ENCODE measurements around the gene ARMC2.
"Not testable (repeated sequence)": the region's sequence is repeated elsewhere in the genome, so short reads cannot be mapped to it uniquely, and the experiment has no call there.

ARMC2 gene

GRCh38 chr6:108845145-108845544 lies 3.1 kb upstream of the ARMC2 start:
- Mint-ChIP-seq H3K4me3 (no peak overlapping the region), H3K27me3 (no peaks in the 10 kb centered on the region), H3K36me3 (no peaks in the 10 kb centered on the region), H3K4me1 (peaks cover 14% of the 10 kb centered on the region), H3K9me3 (no peaks in the 10 kb centered on the region), H3K27ac (no peak overlapping the region)

- Mint-ChIP-seq H3K27ac (no peak overlapping the region), H3K27me3 (no peaks in the 10 kb centered on the region), H3K36me3 (no peaks in the 10 kb centered on the region), H3K4me3 (no peak overlapping the region), H3K9me3 (no peaks in the 10 kb centered on the region), H3K4me1 (peaks cover 20% of the 10 kb centered on the region)
These were observed 2.1 kb upstream of the ARMC2 start for GRCh38 chr6:108846101-108846500.

- Mint-ChIP-seq H3K4me3 (no peak overlapping the region), H3K4me1 (peaks cover 23% of the 10 kb centered on the region), H3K9me3 (no peaks in the 10 kb centered on the region), H3K27ac (no peak overlapping the region), H3K27me3 (no peaks in the 10 kb centered on the region), H3K36me3 (no peaks in the 10 kb centered on the region)
These were observed 1.6 kb upstream of the ARMC2 start for GRCh38 chr6:108846628-108847027.

GRCh38 chr6:108847738-108848115 lies 495 bp upstream of the ARMC2 start:
- Mint-ChIP-seq H3K36me3 (no peaks in the 10 kb centered on the region), H3K27me3 (no peaks in the 10 kb centered on the region), H3K9me3 (no peaks in the 10 kb centered on the region), H3K27ac (peak overlapping the region; percentile 68), H3K4me1 (peaks cover 23% of the 10 kb centered on the region), H3K4me3 (peak overlapping the region; percentile 91)

- no peaks in the 10 kb centered on the region for H3K27me3 Mint-ChIP-seq
- no peaks in the 10 kb centered on the region for H3K9me3 Mint-ChIP-seq
- peak overlapping the region; percentile 19 for H3K27ac Mint-ChIP-seq
- H3K36me3 Mint-ChIP-seq, result peaks cover 10% of the 10 kb centered on the region
- H3K4me1 Mint-ChIP-seq, result peaks cover 23% of the 10 kb centered on the region
- H3K4me3 Mint-ChIP-seq, result no peak overlapping the region
These were observed 2.6 kb downstream of the ARMC2 start for GRCh38 chr6:108850669-108851465.

- no peaks in the 10 kb centered on the region for H3K9me3 Mint-ChIP-seq
These were observed 3.5 kb downstream of the ARMC2 start for GRCh38 chr6:108851756-108852155.

GRCh38 chr6:108853077-108853476 lies 4.9 kb downstream of the ARMC2 start:
- Mint-ChIP-seq H3K27me3 (no peaks in the 10 kb centered on the region), H3K36me3 (peaks cover 26% of the 10 kb centered on the region), H3K4me3 (no peak overlapping the region), H3K9me3 (no peaks in the 10 kb centered on the region), H3K27ac (no peak overlapping the region), H3K4me1 (peaks cover 16% of the 10 kb centered on the region)

More at GRCh38 chr6:108851756-108852155, 3.5 kb downstream of the ARMC2 start:
- H3K27ac Mint-ChIP-seq, result no peak overlapping the region
- H3K36me3 Mint-ChIP-seq, result peaks cover 16% of the 10 kb centered on the region
- no peaks in the 10 kb centered on the region for H3K27me3 Mint-ChIP-seq
- peaks cover 23% of the 10 kb centered on the region for H3K4me1 Mint-ChIP-seq
- no peak overlapping the region for H3K4me3 Mint-ChIP-seq

GRCh38 chr6:108862479-108863191 lies 14.4 kb downstream of the ARMC2 start:
- H3K27me3 Mint-ChIP-seq, result no peaks in the 10 kb centered on the region
- H3K4me3 Mint-ChIP-seq, result no peak overlapping the region
- H3K27ac Mint-ChIP-seq, result no peak overlapping the region
- H3K4me1 Mint-ChIP-seq, result peaks cover 10% of the 10 kb centered on the region
- H3K36me3 Mint-ChIP-seq, result peaks cover 19% of the 10 kb centered on the region
- H3K9me3 Mint-ChIP-seq, result no peaks in the 10 kb centered on the region

GRCh38 chr6:108865751-108866286 lies 17.6 kb downstream of the ARMC2 start:
- H3K27me3 Mint-ChIP-seq, H3K4me3 Mint-ChIP-seq, H3K9me3 Mint-ChIP-seq, H3K27ac Mint-ChIP-seq: not testable (repeated sequence)
- Mint-ChIP-seq H3K4me1 (peaks cover 12% of the 10 kb centered on the region), H3K36me3 (peaks cover 16% of the 10 kb centered on the region)

GRCh38 chr6:108866798-108867197 lies 18.6 kb downstream of the ARMC2 start:
- Mint-ChIP-seq H3K4me3 (no peak overlapping the region), H3K36me3 (peaks cover 13% of the 10 kb centered on the region), H3K27ac (no peak overlapping the region), H3K27me3 (no peaks in the 10 kb centered on the region), H3K9me3 (no peaks in the 10 kb centered on the region), H3K4me1 (peaks cover 18% of the 10 kb centered on the region)

- Mint-ChIP-seq H3K27ac (no peak overlapping the region), H3K36me3 (peaks cover 12% of the 10 kb centered on the region), H3K27me3 (no peaks in the 10 kb centered on the region), H3K4me1 (peaks cover 26% of the 10 kb centered on the region), H3K4me3 (no peak overlapping the region), H3K9me3 (no peaks in the 10 kb centered on the region)
These were observed 20.4 kb downstream of the ARMC2 start for GRCh38 chr6:108868647-108869046.

- Mint-ChIP-seq H3K4me3 (no peak overlapping the region), H3K27me3 (no peaks in the 10 kb centered on the region), H3K27ac (no peak overlapping the region), H3K36me3 (peaks cover 10% of the 10 kb centered on the region), H3K4me1 (peaks cover 38% of the 10 kb centered on the region), H3K9me3 (no peaks in the 10 kb centered on the region)
These were observed 21.7 kb downstream of the ARMC2 start for GRCh38 chr6:108869876-108870275.

GRCh38 chr6:108870357-108870756 lies 22.1 kb downstream of the ARMC2 start:
- Mint-ChIP-seq H3K4me3 (no peak overlapping the region), H3K27ac (no peak overlapping the region), H3K36me3 (peaks cover 12% of the 10 kb centered on the region), H3K9me3 (no peaks in the 10 kb centered on the region), H3K4me1 (peaks cover 43% of the 10 kb centered on the region), H3K27me3 (no peaks in the 10 kb centered on the region)

GRCh38 chr6:108872141-108872557 lies 23.9 kb downstream of the ARMC2 start:
- Mint-ChIP-seq H3K27ac (peak overlapping the region; percentile 68), H3K4me1 (peaks cover 40% of the 10 kb centered on the region), H3K9me3 (no peaks in the 10 kb centered on the region), H3K27me3 (no peaks in the 10 kb centered on the region), H3K36me3 (peaks cover 17% of the 10 kb centered on the region), H3K4me3 (no peak overlapping the region)

- Mint-ChIP-seq H3K4me3 (no peak overlapping the region), H3K36me3 (peaks cover 19% of the 10 kb centered on the region), H3K27ac (peak overlapping the region; percentile 68), H3K4me1 (peaks cover 40% of the 10 kb centered on the region), H3K27me3 (no peaks in the 10 kb centered on the region), H3K9me3 (no peaks in the 10 kb centered on the region)
These were observed 24.4 kb downstream of the ARMC2 start for GRCh38 chr6:108872575-108872974.

GRCh38 chr6:108873251-108873650 lies 25.0 kb downstream of the ARMC2 start:
- Mint-ChIP-seq H3K36me3 (peaks cover 25% of the 10 kb centered on the region), H3K4me1 (peaks cover 40% of the 10 kb centered on the region), H3K27ac (no peak overlapping the region), H3K27me3 (no peaks in the 10 kb centered on the region), H3K9me3 (no peaks in the 10 kb centered on the region), H3K4me3 (no peak overlapping the region)

Data from activated naive CD4-positive, alpha-beta T cell treated with anti-CD3 and anti-CD28 coated beads, Interleukin-2, amount 50 U/mL, for 24 hours (primary cell).